GM12874 (cell line): ENCODE data around the gene RANBP3.

Source experiments
- CTCF ChIP-seq: IDR thresholded peaks from 2 replicates; pipeline ENCODE4 v1.5.1; 2011; ENCODE audit warnings: low read depth, mild to moderate bottlenecking, control low read depth, low read length, moderate library complexity; ENCODE audit not compliant: insufficient read depth

RANBP3 gene

GRCh38 chr19:5880196-5880595, 97.7 kb downstream of the RANBP3 start:
- no peak for TF ChIP-seq CTCF

- TF ChIP-seq CTCF, result no peak
Observed at GRCh38 chr19:5877882-5878281, 100.1 kb downstream of the RANBP3 start.

- no peak for TF ChIP-seq CTCF
Observed at GRCh38 chr19:5877427-5877826, 100.5 kb downstream of the RANBP3 start.

GRCh38 chr19:5873617-5874199, 104.2 kb downstream of the RANBP3 start:
- no peak for TF ChIP-seq CTCF

GRCh38 chr19:5870986-5871394, 107.0 kb downstream of the RANBP3 start:
- TF ChIP-seq CTCF, result no peak

- TF ChIP-seq CTCF, result no peak
Observed at GRCh38 chr19:5867201-5868136, 110.5 kb downstream of the RANBP3 start.
